T-helper 2 cell treated with Interferon-gamma antibody and Interleukin-4, amounts not matched to agents 100 ng/mL and 5 ng/mL, for 36 hours (primary cell): Measurements from ENCODE around the gene C5orf15. TPM values are rescaled to one million over a fixed set of nuclear protein-coding genes. Genes with fewer than 3 reads are reported as not detected.
"Not testable (repeated sequence)": the region's sequence is repeated elsewhere in the genome, so short reads cannot be mapped to it uniquely, and the experiment has no call there.

ENCODE experiments used
- intact Hi-C: fragments of 100-400 bp; cut with micrococcal nuclease; formaldehyde crosslinking; loops from one replicate; pipeline ENCODE4 v1.15.1; 2023
- total RNA-seq: library from RNA; stranded (reverse); gene quantifications from 2 replicates; pipeline ENCODE4 v1.2.3, GENCODE V29; 2022

The C5orf15 gene
- total RNA-seq, 1 donor from 2014 or later, result 24.3 TPM

DNA sequence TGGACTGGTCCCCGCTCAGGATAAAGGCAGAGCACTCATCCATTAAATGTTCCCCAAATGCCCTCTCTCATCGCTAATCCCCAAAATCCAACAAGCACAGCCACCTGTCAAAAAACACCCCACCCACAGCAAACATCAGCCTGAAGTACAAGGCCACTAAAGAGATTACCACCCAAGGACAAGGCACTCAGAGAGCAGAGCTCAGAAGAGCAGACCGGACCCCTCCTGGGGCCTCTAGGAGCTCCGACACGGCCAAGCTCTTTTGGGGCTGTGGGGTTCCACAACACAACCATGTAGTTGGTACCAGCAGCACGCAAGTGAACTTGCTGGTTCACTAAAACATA, 26.5 kb upstream of the C5orf15 start:
- intact Hi-C loops, result no loop called here

GRCh38 chr5:133994297-133994989, 26.0 kb upstream of the C5orf15 start:
- intact Hi-C loops, result no loop called here

DNA sequence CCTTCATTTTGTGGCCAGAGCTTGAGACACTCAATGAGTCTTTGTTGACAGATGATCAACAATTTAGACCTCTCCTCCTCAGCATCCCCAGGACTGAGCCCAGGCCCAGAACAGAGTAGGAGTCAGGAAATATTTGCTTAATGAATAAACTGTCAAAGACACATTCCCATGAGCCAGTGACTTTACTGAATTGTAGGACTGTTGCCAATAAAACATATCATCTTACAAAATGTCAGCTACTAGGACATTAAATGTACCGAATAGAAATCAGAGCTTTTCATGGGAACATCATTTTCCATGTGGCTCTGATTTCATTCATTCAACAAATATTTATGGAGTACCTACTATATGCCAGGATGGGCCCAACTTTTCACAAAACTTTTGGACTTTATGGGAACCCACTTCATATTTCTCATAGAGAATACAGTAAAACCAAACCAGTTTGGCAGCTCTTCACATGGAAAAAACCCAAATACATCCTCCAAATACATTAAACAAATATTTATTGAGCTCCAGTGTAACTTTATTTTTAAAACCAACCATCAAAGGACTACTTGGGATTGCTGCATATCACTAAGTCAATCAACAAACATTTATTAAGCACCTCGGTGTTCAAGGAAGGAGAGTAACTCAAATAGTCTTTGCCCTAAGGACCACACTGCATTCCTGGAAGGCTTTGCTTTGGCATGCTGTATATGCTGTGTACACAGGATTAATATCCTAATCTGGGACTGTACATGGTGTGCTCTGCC, 24.9 kb upstream of the C5orf15 start:
- intact Hi-C loops, result no loop called here

DNA sequence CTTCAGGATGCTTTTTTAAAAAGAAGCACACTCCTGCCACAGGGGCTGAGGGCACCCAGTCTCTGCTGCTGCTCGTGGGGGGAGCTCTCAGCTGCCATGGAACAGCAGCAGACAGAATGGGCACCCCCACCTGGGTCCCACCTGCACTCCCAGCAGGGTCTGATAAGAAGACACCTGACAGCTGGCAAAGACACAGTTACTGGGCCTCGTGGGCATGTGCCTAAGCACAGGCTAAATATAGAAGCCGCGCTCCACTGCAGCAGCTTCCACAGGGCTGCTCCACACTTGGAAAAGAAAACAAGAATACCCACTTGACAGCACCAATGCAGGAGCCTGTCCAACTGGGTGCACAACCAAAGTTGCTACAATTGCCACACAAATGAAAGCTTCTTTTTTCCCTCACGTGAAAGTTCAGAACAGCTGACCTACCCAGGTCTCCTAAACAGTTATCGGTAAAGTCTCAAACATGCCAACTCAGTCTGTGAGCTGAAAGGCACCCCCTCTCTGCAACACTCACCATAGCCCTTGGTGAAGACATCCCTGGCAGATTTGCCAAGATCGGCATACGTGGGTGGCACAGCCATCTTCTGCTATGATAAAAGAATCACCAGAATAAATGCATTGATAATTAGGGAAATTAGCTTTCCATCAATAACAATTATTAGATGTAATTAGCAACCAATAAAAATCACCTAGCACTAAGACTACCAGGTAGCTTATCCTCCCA, 24.2 kb upstream of the C5orf15 start:
- intact Hi-C loops, result no loop called here

GRCh38 chr5:133991171-133991910, 22.9 kb upstream of the C5orf15 start:
- intact Hi-C loops, result no loop called here

- intact Hi-C loops, result no loop called here
These were observed 22.0 kb upstream of the C5orf15 start for GRCh38 chr5:133990396-133990795.

GRCh38 chr5:133985540-133986180, 17.2 kb upstream of the C5orf15 start:
- intact Hi-C loops, result no loop called here

- intact Hi-C loops, result no loop called here
These were observed 15.2 kb upstream of the C5orf15 start for GRCh38 chr5:133983674-133984073.

- intact Hi-C loops, result no loop called here
These were observed 13.3 kb upstream of the C5orf15 start for GRCh38 chr5:133981714-133982113.

GRCh38 chr5:133980652-133981051, 12.2 kb upstream of the C5orf15 start:
- intact Hi-C loops, result no loop called here

GRCh38 chr5:133978943-133979342, 10.5 kb upstream of the C5orf15 start:
- intact Hi-C loops, result no loop called here

DNA sequence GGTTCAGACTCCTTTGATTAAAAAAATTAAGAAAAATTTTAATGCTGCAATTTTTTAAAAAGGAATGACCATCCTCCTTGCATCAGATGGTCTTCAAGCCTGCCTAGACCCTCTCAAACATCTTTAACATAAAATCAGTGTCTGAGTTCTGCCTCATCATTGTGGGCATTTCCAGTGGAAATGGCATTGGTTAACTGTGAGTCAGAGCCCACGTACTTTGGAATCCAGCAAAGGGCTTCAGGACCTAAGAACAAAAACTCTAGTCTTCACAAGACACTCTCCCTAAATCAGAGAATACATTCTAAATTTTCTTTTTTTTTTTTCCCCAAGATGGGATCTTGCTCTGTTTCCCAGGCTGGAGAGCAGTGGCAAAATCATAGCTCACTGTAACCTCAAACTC, 9.4 kb upstream of the C5orf15 start:
- intact Hi-C loops, result no loop called here

GRCh38 chr5:133977161-133977787, 8.8 kb upstream of the C5orf15 start:
- intact Hi-C loops, result no loop called here

DNA sequence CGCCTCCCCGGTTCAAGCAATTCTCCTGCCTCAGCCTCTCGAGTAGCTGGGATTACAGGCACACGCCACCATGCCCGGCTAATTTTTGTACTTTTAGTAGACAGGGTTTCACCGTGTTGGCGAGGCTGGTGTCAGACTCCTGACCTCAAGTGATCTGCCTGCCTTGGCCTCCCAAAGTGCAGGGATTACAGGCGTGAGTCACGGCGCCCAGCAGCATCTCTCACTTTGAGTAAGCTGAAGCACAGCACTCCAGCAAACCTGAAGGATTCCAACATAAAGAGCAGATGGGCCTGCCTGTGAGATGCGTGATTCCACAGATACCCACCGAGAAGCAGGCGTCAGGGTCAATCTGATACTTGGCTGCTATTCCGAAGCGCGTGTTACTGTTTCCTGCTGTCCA, 7.1 kb upstream of the C5orf15 start:
- intact Hi-C loops, result not testable (repeated sequence)

DNA sequence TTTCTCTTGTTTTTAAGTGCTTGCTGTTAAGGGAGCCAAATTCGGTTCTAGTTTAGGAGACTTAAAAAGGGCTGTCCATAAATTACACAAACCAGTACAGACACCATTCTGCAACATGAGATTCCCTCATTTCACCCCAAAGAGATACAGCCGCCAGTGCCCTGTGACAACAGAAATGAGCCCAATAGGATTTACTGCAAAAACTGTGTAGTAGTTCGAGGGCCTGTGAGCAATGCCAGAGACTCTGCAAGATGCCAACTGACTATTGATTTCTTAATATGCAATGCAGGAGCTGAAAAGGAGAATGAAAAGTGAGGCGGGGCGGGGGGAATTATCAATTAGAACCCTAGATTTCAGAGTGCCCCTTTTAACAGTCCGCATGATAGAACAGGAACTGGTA, 5.7 kb upstream of the C5orf15 start:
- intact Hi-C loops, result no loop called here

GRCh38 chr5:133970325-133970909, 2.0 kb upstream of the C5orf15 start:
- intact Hi-C loops, result no loop called here

DNA sequence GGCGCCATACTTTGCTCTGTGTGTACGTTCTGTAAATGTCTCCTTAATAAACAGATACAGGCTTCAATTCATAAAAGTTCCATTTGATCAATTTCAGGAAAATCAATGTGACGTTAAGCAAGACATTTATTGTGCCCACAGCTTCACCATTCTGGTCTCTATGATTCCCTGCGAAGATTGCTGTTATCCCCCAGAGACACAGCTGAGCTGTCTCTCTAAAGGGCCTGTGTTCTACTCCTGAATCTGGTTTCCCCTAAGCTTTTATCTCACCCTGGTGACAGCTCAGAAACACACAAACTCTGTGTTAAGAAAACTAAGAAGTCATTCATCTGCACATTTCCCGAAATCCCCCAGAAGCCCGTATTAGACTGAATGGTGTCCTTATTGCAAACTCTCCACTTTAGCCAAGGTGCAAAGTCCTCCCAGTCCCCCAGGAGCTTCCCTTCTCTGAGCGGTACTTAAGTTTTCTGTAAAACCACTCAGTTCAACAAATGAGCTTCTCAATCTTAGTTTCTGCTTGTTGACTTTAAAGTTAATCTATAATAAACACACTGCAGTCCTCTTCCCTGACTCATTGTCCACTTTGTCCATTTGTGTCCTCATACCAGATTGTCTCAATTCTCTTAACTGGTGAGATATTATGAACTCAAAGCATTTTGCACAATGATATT, 1.4 kb upstream of the C5orf15 start:
- intact Hi-C loops, result loop anchor here (2.0 kb wide), 1 partner anchor 69 kb away; no protein-coding TSS in a partner anchor

DNA sequence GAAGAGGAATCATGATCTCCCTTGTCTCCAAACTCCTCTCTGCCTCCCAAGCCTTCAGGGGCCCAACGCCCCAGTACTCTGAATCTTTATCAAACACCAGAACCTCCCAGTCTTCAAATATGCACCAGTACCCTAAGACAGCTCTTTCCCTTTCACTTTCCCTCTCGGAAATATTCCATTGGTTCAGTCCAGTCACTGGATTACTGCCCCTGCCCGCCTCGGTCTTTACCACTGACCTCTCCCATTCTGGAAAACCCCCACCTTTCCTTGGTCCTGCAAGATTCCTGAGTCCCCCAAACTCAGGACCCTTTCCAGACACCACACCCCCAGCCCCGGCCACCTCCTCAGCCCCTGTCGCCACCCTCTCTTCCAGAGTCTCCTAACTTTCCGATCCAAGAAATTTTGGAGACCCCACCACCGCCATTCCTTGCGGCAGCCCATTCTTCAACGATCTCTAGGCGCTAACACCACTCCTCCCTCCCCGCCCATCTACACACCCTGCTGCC, 674 bp downstream of the C5orf15 start:
- intact Hi-C loops, result loop anchor here (1.0 to 2.0 kb wide), 3 partner anchors 36 to 71 kb away; no protein-coding TSS in a partner anchor

DNA sequence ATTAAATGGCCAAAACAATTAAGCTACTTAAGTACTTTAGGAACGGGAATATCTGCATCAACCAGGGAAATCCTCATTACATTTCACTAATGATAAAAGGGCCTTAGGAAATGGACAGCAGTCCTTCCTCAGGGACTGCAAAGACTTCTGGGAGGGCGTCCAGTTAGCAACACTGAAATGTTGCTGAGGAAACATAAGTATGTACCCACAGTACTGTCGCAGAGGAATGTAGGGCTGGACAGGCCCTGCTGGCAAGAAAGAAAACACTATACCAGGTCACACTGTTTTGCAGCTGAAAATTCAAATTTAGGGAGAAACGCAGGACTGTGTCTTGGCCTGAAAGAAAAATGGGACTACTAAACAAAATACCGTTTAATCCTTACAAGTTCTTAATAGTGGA, 1.3 kb downstream of the C5orf15 start:
- intact Hi-C loops, result no loop called here
